B cell (primary cell): ENCODE results near the gene DNAJC3. TPM values are rescaled to one million over a fixed set of nuclear protein-coding genes. Genes with fewer than 3 reads are reported as not detected.

Experiments
- ATAC-seq: fragments of 200-7000 bp; cut with Tn5 transposase; one replicate; pipeline ENCODE4 v1.10.0; 2021; ENCODE audit warnings: low read depth, mild to moderate bottlenecking, moderate number of reproducible peaks, moderate library complexity
- CTCF ChIA-PET: fragments of 350-600 bp; sonication (Branson Sonifier 250); formaldehyde crosslinking; loops from one replicate; lab custom pipeline; 2021; ENCODE audit warnings: antibody characterized with exemption, inconsistent platforms; lab: Charles Lee
- POLR2A ChIA-PET: fragments of 350-600 bp; sonication (Branson Sonifier 250); formaldehyde crosslinking; loops from one replicate; lab custom pipeline; 2021; ENCODE audit warnings: antibody characterized with exemption; lab: Charles Lee
- DNase-seq: peaks from one replicate; pipeline ENCODE4 v3.0.0; 2013
- H2AFZ ChIP-seq: 2 replicates; pipeline ENCODE4 v1.6.1; 2012; ENCODE audit warnings: mild to moderate bottlenecking, low read depth, low read length; ENCODE audit not compliant: insufficient read depth, poor library complexity, severe bottlenecking
- H3K27ac ChIP-seq, 2 donors: 1 replicate in 1 of 2; 2 replicates in 1 of 2; pipeline ENCODE4 v1.5.1; 2012 to 2013; ENCODE audit warnings: low read length in 2 of 2, mild to moderate bottlenecking in 2 of 2, moderate library complexity in 1 of 2
- H3K27me3 ChIP-seq, 4 experiments: fragments of 200-600 bp in 1 of 4; sonication (generic) in 1 of 4; replicated peaks in 1 of 4; 1 replicate in 2 of 4; 2 replicates in 2 of 4; pipeline versions ENCODE4 v1.6.1 to v1.7.0; 2013 to 2016; ENCODE audit warnings: low read length in 3 of 4, mild to moderate bottlenecking in 2 of 4, mixed read lengths in 1 of 4, moderate library complexity in 1 of 4; ENCODE audit not compliant: insufficient read depth in 4 of 4, control insufficient read depth in 3 of 4; ENCODE audit errors: control extremely low read depth in 1 of 4
- H3K36me3 ChIP-seq, 2 experiments: replicated peaks in 1 of 2; 1 replicate in 1 of 2; 2 replicates in 1 of 2; pipeline versions ENCODE4 v1.6.1 to v1.7.1; 2013; ENCODE audit warnings: low read length in 1 of 2; ENCODE audit not compliant: insufficient read depth in 2 of 2, control insufficient read depth in 1 of 2; ENCODE audit errors: control extremely low read depth in 1 of 2, extremely low read depth in 1 of 2
- H3K4me1 ChIP-seq, 2 donors: fragments of 200-600 bp in 1 of 2; sonication (generic) in 1 of 2; 1 replicate in 1 of 2; 2 replicates in 1 of 2; pipeline versions ENCODE4 v1.5.1 to v1.6.1; 2013 to 2017; ENCODE audit warnings: low read length in 2 of 2; ENCODE audit not compliant: control insufficient read depth in 2 of 2, insufficient read depth in 2 of 2
- H3K4me2 ChIP-seq: replicated peaks from 2 replicates; pipeline ENCODE3; 2012; ENCODE audit warnings: mild to moderate bottlenecking, low read depth, low read length; ENCODE audit not compliant: poor library complexity, severe bottlenecking
- H3K4me3 ChIP-seq, 5 experiments: fragments of 200-600 bp in 1 of 5; sonication (generic) in 1 of 5; 1 replicate in 3 of 5; 2 replicates in 2 of 5; pipeline versions ENCODE4 v1.5.1 to v1.7.0; 2011 to 2016; ENCODE audit warnings: low read length in 4 of 5, mild to moderate bottlenecking in 4 of 5, low read depth in 2 of 5, control low read depth in 1 of 5, moderate library complexity in 1 of 5; ENCODE audit not compliant: insufficient read depth in 1 of 5; ENCODE audit errors: control extremely low read depth in 1 of 5, extremely low read depth in 1 of 5
- H3K79me2 ChIP-seq: fragments of 200-600 bp; sonication (generic); one replicate; pipeline ENCODE4 v1.6.0; 2016; ENCODE audit warnings: low read length; ENCODE audit not compliant: control insufficient read depth, insufficient read depth
- H3K9ac ChIP-seq: fragments of 200-600 bp; sonication (generic); 2 replicates; pipeline ENCODE4 v1.6.1; 2017; ENCODE audit warnings: mild to moderate bottlenecking, low read length, moderate library complexity
- H3K9me3 ChIP-seq, 3 donors: one replicate each; pipeline versions ENCODE4 v1.6.1 to v1.7.1; 2013; ENCODE audit warnings: low read length in 2 of 3; ENCODE audit not compliant: control insufficient read depth in 2 of 3, insufficient read depth in 1 of 3; ENCODE audit errors: control extremely low read depth in 1 of 3
- H4K20me1 ChIP-seq: 2 replicates; pipeline ENCODE4 v1.6.0; 2012; ENCODE audit warnings: mild to moderate bottlenecking, low read length; ENCODE audit not compliant: insufficient read depth, control insufficient read depth, poor library complexity, severe bottlenecking
- H3K27ac Mint-ChIP-seq: one replicate; pipeline ENCODE4 v1.8.0; 2021; ENCODE audit warnings: mixed read lengths
- H3K27me3 Mint-ChIP-seq: one replicate; pipeline ENCODE4 v1.8.0; 2021; ENCODE audit warnings: mixed read lengths
- H3K4me1 Mint-ChIP-seq: one replicate; pipeline ENCODE4 v1.8.0; 2021; ENCODE audit warnings: mixed read lengths
- H3K4me3 Mint-ChIP-seq: one replicate; pipeline ENCODE4 v1.8.0; 2021; ENCODE audit warnings: mixed read lengths
- H3K9me3 Mint-ChIP-seq: one replicate; pipeline ENCODE4 v1.8.0; 2022; ENCODE audit warnings: mixed read lengths; ENCODE audit not compliant: insufficient read depth
- EZH2 ChIP-seq: IDR thresholded peaks from 2 replicates; pipeline ENCODE4 v1.6.1; 2012; ENCODE audit warnings: borderline replicate concordance, low read depth, mild to moderate bottlenecking, moderate library complexity, low read length; ENCODE audit not compliant: insufficient read depth, poor library complexity, severe bottlenecking
- WGBS: methylation state at CpG from one replicate; pipeline ENCODE4 v1.1.5; 2013; ENCODE audit warnings: missing lambda C conversion rate; ENCODE audit not compliant: insufficient coverage; 5-methylcytosine and 5-hydroxymethylcytosine counted together
- intact Hi-C: fragments of 100-400 bp; cut with micrococcal nuclease; formaldehyde crosslinking; loops from one replicate; pipeline ENCODE4 v1.10.0; 2022
- polyA plus RNA-seq: library from polyadenylated mRNA; depleted of rRNA; stranded (reverse); fragments of >200 nt; gene quantifications from 2 replicates; pipeline ENCODE4 v1.2.3, GENCODE V29; 2012
- small RNA-seq: library from RNA; depleted of rRNA; stranded (forward); fragments of <200 nt; gene quantifications from one replicate; pipeline ENCODE3, GENCODE V24; 2012; ENCODE audit warnings: low replicate concordance, low read depth; ENCODE audit not compliant: insufficient read length
- total RNA-seq, 2 donors: library from RNA; stranded (reverse); fragments of 120-200 nt in 1 of 2; gene quantifications; 1 replicate in 1 of 2; 2 replicates in 1 of 2; pipeline versions ENCODE4 v1.2.3 to v1.2.4, GENCODE V29; 2013 to 2022
- TF ChIP-seq, protein P1 (sequence below): fragments of 200-600 bp; IDR thresholded peaks from one replicate; pipeline ENCODE4 v1.8.0; 2022; ENCODE audit warnings: antibody characterized with exemption, mild to moderate bottlenecking

DNAJC3 gene
- total and polyA plus RNA-seq, 2 donors (not counting 1 experiment from before 2014, with no cell fraction given): 2.8 to 12.1 TPM

DNA sequence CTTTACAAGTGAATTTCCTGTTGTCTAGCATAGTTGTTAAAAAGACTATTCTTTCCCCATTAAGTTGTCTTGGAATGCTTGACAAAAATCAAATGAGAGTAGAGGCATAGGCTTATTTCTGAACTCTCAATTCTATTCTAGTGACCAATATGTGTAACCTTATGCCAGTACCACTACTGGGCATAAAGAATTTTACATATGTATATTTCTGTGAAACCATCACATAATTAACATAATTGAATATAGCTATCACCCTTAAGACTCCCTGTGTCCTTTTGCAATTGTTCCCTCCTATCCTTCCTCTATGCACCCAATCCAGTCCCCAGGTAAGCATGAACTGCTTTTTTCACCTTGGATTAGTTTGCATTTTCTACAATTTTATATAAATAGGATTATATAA is 165.0 kb downstream of the DNAJC3 start:
- H3K27me3 ChIP-seq: no peaks in the 10 kb centered on the region
- H3K79me2 ChIP-seq: no peaks in the 10 kb centered on the region
- ATAC-seq (no peak), DNase-seq (no peak)
- no peak overlapping the region for H2AFZ ChIP-seq
- Mint-ChIP-seq H3K27me3 (no peaks in the 10 kb centered on the region), H3K27ac (no peak overlapping the region), H3K4me1 (no peaks in the 10 kb centered on the region), H3K4me3 (no peak overlapping the region), H3K9me3 (peaks cover 13% of the 10 kb centered on the region)
- TF ChIP-seq EZH2: no peak
- TF ChIP-seq, protein P1, sequence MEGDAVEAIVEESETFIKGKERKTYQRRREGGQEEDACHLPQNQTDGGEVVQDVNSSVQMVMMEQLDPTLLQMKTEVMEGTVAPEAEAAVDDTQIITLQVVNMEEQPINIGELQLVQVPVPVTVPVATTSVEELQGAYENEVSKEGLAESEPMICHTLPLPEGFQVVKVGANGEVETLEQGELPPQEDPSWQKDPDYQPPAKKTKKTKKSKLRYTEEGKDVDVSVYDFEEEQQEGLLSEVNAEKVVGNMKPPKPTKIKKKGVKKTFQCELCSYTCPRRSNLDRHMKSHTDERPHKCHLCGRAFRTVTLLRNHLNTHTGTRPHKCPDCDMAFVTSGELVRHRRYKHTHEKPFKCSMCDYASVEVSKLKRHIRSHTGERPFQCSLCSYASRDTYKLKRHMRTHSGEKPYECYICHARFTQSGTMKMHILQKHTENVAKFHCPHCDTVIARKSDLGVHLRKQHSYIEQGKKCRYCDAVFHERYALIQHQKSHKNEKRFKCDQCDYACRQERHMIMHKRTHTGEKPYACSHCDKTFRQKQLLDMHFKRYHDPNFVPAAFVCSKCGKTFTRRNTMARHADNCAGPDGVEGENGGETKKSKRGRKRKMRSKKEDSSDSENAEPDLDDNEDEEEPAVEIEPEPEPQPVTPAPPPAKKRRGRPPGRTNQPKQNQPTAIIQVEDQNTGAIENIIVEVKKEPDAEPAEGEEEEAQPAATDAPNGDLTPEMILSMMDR: no peak
- no peaks in the 10 kb centered on the region for H3K4me1 ChIP-seq
- H3K27ac ChIP-seq: no peak overlapping the region
- ChIA-PET POLR2A (no interaction called here), CTCF (no interaction called here)
- H3K36me3 ChIP-seq: no peaks in the 10 kb centered on the region
- no peak overlapping the region for H3K4me2 ChIP-seq
- intact Hi-C loops: no loop called here
- H3K4me3 ChIP-seq: no peak overlapping the region
- H3K9ac ChIP-seq: no peak overlapping the region
- no peaks in the 10 kb centered on the region for H4K20me1 ChIP-seq
- peaks cover 2 to 6% (median 3%) of the 10 kb centered on the region in 3 donors for H3K9me3 ChIP-seq

DNA sequence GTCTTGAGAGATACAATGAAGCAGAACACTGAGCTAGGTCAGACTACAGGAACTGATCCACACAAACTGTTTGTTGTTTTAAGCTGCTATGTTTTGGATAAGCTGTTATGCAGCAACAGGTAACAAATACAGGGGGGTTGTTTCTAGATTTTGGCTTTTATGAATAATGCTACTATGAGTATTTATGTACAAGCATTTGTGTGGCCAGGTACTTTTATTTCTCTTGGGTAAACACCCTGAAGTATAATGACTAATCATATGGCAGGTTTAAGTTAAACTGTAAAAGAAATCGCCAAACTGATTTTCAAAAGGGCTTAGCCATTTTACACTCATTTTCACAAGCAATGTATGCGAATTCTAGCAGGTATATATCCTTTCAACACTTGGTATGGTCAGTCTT is 166.0 kb downstream of the DNAJC3 start:
- Histone ChIP-seq H3K4me1 (no peaks in the 10 kb centered on the region), H3K27me3 (no peaks in the 10 kb centered on the region), H3K9ac (no peak overlapping the region), H3K4me3 (no peak overlapping the region), H3K9me3 (peaks cover 0 to 6% (median 2%) of the 10 kb centered on the region in 3 donors), H3K36me3 (no peaks in the 10 kb centered on the region), H2AFZ (no peak overlapping the region), H3K79me2 (no peaks in the 10 kb centered on the region), H3K27ac (no peak overlapping the region), H3K4me2 (no peak overlapping the region), H4K20me1 (no peaks in the 10 kb centered on the region)
- Mint-ChIP-seq H3K4me1 (no peaks in the 10 kb centered on the region), H3K9me3 (peaks cover 13% of the 10 kb centered on the region), H3K27ac (no peak overlapping the region), H3K27me3 (no peaks in the 10 kb centered on the region), H3K4me3 (no peak overlapping the region)
- WGBS: no CpG with 5 or more reads among the region's 2 CpGs
- intact Hi-C loops: no loop called here
- no peak for ATAC-seq
- ChIA-PET POLR2A (no interaction called here), CTCF (interaction anchor here (1.2 to 3.0 kb wide), 2 partner anchors 9 to 219 kb away, joined by 3 to 15 read pairs; no protein-coding TSS in a partner anchor)
- no peak for TF ChIP-seq EZH2
- TF ChIP-seq, protein P1: no peak
- DNase-seq: no peak

Small RNAs within 50 kb of the gene (small RNA-seq; reads per million reads assigned to genes)
- not detected for gene HMGN1P24

Other genes starting within 250 kb of the DNAJC3 start
- not detected in 2 replicates for gene CLDN10, start 124.4 kb upstream of the DNAJC3 start, total RNA-seq
- not detected in 2 replicates for gene CLDN10, start 124.4 kb upstream of the DNAJC3 start, polyA plus RNA-seq
- gene DZIP1, start 32.4 kb upstream of the DNAJC3 start, total RNA-seq: not detected in 2 replicates
- not detected in 2 replicates for gene DZIP1, start 32.4 kb upstream of the DNAJC3 start, polyA plus RNA-seq